Nucleus accumbens (tissue), 56 donors: ENCODE data around the gene KRTAP12-4.
"Not testable (repeated sequence)": the region's sequence is repeated elsewhere in the genome, so short reads cannot be mapped to it uniquely, and the experiment has no call there.

Source experiments
- DNase-seq, 56 donors: peaks; one replicate each; lab custom pipeline; 2025; lab: John Stamatoyannopoulos, UW

KRTAP12-4 gene

GRCh38 chr21:44658541-44658910 lies 4.1 kb upstream of the KRTAP12-4 start:
- DNase-seq = no peak

- no peak for DNase-seq
These were observed 3.4 kb upstream of the KRTAP12-4 start, which contains the start of gene KRTAP12-3 for GRCh38 chr21:44657635-44658540. KRTAP12-3 (plus strand) TSS chr21:44657932; CDS start chr21:44657980, 48 bp downstream.

DNA sequence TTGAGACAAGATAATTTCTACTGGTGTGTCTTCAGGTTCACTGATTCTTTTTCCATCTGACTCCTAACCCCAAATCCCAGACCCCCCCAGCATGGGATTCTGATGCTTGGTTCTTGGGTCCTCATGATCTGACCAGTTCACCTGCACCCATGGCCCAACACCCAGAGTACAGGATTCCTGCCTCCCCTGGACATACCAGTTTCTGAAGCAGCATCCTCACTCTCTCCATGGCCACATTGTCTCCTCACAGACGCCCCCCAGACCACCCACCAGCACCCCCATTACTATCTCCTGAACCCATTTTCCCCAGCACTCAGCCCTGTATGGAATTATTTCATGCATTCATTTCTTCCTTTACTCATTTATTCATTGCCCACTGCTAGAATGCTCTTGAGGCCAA lies 2.4 kb upstream of the KRTAP12-4 start:
- DNase-seq = no peak

- no peak for DNase-seq
These were observed 543 bp downstream of the KRTAP12-4 start for GRCh38 chr21:44653656-44654575.

DNA sequence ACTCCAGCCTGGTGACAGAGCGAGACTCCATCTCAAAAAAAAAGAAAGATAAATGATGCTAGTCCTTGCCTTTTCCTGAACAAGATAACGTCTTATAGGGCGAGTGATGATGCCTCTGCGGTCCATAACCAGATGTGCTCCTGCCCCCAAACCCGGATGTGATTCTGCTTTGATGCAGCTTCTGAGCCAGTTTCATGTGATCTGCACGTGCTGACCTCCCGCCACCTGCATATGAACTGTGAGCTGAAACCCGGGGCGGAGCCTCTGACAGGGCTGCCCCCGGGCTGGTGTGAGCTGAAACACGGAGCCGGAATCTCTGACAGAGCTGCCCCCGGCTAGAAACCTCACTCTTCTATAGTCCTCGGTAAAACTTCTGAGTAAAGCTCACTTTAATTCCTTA lies 1.3 kb downstream of the KRTAP12-4 start:
- no peak for DNase-seq

DNA sequence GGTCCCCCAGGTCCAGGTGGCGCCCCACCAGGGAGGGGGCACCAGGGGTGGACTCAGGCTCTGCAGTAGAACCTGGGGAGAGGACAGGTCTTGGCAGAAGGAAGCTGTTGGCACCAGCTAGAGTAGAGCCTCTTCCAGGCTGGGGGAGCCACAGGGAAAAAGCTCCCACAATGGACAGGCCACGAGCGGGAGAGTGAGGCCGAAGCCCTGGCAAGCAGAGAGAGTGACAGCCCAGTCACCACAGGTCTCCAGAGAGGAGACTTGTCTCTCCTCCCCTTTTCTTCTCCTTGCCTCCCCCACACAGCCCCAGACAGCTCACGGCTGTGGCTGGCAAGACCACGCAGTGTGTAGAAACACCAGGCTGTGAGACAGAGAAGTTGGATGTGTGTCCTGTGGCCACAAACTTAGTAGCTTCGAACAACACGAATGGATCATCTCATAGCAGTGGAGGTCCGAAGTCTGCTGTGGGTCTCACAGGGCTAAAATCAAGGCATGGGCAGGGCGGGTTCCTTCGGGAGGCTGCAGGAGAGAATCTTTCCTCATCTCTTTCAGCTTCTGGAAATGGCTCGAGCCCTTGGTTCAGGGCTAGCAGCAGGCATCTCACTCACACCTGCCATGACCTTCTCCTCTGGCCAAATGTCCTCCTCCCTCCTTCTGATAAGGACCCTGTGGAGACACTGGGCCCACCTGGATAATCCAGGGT lies 3.3 kb downstream of the KRTAP12-4 start:
- no peak for DNase-seq

GRCh38 chr21:44650265-44650972 lies 4.0 kb downstream of the KRTAP12-4 start:
- no peak for DNase-seq

- DNase-seq = no peak
These were observed 4.8 kb downstream of the KRTAP12-4 start for GRCh38 chr21:44649521-44650100.

- DNase-seq = no peak
These were observed 5.7 kb downstream of the KRTAP12-4 start for GRCh38 chr21:44648557-44649311.

DNA sequence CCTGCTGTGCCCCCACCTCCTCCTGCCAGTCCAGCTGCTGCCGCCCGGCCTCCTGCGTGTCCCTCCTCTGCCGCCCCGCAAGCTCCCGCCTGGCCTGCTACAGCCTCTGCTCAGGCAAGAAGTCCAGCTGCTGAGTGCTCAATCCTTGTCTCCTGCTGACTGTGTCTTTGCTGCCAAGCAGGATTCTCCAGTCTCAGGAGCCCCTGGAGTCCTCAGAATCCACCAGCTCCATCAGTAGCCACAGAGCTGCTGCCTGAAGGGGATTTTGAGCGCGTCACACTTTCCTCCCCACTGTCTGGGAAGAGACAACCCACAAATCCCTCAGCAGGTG lies 7.3 kb downstream of the KRTAP12-4 start:
- DNase-seq = no peak

DNA sequence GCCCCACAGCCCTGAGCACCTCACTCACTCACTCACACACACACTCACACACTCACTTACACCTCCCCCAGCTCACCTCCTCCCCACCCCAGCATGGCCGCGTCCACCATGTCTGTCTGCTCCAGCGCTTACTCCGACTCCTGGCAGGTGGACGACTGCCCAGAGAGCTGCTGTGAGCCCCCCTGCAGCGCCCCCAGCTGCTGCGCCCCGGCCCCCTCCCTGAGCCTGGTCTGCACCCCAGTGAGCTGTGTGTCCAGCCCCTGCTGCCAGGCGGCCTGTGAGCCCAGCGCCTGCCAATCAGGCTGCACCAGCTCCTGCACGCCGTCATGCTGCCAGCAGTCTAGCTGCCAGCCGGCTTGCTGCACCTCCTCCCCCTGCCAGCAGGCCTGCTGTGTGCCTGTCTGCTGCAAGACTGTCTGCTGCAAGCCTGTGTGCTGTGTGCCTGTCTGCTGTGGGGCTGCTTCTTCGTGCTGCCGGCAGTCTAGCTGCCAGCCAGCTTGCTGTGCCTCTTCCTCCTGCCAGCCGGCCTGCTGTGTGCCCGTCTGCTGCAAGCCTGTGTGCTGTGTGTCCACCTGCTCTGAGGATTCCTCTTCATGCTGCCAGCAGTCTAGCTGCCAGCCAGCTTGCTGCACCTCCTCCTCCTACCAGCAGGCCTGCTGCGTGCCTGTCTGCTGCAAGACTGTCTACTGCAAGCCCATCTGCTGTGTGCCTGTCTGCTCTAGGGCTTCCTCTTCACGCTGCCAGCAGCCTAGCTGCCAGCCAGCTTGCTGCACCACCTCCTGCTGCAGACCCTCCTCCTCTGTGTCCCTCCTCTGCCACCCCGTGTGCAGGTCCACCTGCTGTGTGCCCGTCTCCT lies 7.9 kb downstream of the KRTAP12-4 start, which contains the start of gene KRTAP10-11:
Gene KRTAP10-11 (plus strand): TSS at position 49 of the 856 bp plus-strand sequence. CDS start 45 bp downstream, at position 94.
- DNase-seq = not testable (repeated sequence)

GRCh38 chr21:44644878-44645277 lies 9.6 kb downstream of the KRTAP12-4 start:
- DNase-seq = no peak

DNA sequence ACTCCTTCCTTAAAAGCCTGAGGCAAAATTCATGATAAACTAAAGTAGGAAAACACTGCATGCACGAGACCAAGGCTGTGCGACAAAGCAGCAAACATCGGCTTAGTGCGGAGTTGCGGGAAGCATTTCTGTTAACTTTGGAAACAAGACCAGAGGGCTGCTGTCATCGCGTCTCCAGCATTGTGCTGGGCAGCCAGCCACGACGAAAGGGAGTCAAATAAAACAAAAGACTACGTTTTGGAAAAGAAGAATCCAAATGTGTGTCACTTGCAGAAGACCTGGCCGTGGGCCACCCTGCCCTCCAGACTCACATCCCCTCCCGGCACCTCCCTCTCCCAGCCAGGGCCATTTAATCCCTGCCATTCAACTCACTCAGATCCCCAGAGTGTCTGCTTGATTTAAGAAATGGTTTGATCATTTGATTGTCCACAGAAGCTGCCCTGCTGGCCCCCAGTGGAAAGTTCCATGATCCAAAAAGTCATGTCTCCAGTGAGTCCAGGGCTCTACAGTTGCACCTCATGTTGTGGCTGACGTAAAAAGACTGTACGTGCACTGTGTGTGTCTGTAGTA lies 10.6 kb downstream of the KRTAP12-4 start:
- no peak for DNase-seq

- DNase-seq = no peak
These were observed 13.7 kb downstream of the KRTAP12-4 start for GRCh38 chr21:44640761-44641160.

GRCh38 chr21:44639331-44639655 lies 15.2 kb downstream of the KRTAP12-4 start:
- no peak for DNase-seq

DNA sequence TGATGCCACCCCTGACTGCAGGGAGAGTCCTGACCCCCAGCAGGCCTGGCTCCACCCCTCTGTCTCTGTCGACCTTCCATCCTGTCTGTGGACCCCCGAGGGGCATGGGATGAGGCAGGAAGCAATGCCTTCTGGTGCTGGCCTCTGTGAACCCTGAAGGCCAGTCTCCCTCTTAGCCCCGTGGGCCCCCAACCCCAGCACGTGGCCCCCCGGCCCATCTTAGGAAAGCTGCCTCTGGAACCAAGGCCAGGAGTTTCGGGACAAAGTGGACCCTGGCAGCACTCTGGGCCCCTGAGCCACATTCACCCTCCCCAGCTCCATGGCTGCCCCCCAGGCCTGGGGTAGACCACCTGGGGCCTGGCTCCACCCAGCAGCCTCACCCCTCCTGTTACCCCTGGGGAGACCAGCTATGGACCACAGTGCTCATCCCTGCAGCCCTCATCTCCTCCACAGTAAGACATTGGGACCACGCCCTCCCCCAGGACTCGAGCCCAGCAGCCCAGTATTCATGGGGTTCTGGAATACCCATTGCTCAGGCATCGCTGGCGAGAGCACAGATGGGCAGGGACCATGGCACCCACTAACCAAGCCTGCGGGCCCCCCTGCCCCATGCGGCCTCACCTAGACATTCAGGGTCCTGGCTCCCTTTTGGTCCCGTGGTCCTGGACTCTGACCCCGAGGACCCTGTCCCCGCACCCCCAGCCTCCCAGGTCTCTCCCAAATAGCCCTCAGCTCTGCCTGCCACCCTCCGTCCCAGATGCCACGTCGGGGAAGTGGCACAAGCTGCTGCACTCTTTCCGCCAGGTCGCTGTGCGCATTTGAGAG lies 15.7 kb downstream of the KRTAP12-4 start:
- not testable (repeated sequence) for DNase-seq

GRCh38 chr21:44637851-44638348 lies 16.6 kb downstream of the KRTAP12-4 start:
- DNase-seq = not testable (repeated sequence)
